ENCODE data around the gene CDK16. TPM values are rescaled to one million over a fixed set of nuclear protein-coding genes. Genes with fewer than 3 reads are reported as not detected.
"Not testable (repeated sequence)": the region's sequence is repeated elsewhere in the genome, so short reads cannot be mapped to it uniquely, and the experiment has no call there.

The CDK16 gene
- total RNA-seq, 1 experiment from 2014 or later, result 134 TPM

DNA sequence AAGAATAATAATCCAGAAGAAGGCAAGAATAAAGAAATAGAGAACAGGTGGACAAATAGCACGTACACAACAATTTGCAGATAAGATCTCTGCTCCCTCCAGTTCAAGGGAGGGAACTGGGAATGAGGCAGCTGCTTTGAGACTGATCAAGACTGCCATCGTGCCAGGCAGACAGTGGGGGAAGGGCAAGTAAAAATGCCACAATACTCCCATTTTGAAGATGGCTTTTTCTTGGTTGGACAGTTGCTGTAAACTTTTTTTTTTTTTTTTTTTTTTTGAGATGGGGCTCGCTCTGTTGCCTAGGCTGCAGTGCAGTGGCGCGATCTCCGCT is 31.5 kb downstream of the CDK16 start:
- Histone ChIP-seq H3K9me3 (ENCODE audit: control insufficient read depth, insufficient read depth, low read depth, low read length) (no peaks in the 10 kb centered on the region), H3K4me1 (ENCODE audit: control insufficient read depth, insufficient read depth, low read length) (no peaks in the 10 kb centered on the region), H3K4me3 (ENCODE audit: low read depth in 2 of 2, low read length in 2 of 2) (no peak overlapping the region), H3K27me3 (ENCODE audit: control insufficient read depth, insufficient read depth, low read length) (no peaks in the 10 kb centered on the region), H3K27ac (ENCODE audit: low read length) (no peak overlapping the region), H3K36me3 (ENCODE audit: control insufficient read depth, insufficient read depth, low read length) (no peaks in the 10 kb centered on the region)
- ATAC-seq, result no peak
- DNase-seq (ENCODE audit: low read depth, low spot score), result no peak
- TF ChIP-seq POLR2AphosphoS5 (IDR thresholded peaks at IDR 0.05; ENCODE audit: low read depth, low read length), result no peak
- TF ChIP-seq, protein P1, sequence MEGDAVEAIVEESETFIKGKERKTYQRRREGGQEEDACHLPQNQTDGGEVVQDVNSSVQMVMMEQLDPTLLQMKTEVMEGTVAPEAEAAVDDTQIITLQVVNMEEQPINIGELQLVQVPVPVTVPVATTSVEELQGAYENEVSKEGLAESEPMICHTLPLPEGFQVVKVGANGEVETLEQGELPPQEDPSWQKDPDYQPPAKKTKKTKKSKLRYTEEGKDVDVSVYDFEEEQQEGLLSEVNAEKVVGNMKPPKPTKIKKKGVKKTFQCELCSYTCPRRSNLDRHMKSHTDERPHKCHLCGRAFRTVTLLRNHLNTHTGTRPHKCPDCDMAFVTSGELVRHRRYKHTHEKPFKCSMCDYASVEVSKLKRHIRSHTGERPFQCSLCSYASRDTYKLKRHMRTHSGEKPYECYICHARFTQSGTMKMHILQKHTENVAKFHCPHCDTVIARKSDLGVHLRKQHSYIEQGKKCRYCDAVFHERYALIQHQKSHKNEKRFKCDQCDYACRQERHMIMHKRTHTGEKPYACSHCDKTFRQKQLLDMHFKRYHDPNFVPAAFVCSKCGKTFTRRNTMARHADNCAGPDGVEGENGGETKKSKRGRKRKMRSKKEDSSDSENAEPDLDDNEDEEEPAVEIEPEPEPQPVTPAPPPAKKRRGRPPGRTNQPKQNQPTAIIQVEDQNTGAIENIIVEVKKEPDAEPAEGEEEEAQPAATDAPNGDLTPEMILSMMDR (IDR thresholded peaks at IDR 0.05), result no peak
- no peak for TF ChIP-seq SIN3A (IDR thresholded peaks at IDR 0.05; ENCODE audit: borderline replicate concordance, insufficient read depth, low read depth, low read length)
- no peak for TF ChIP-seq REST (IDR thresholded peaks at IDR 0.05; ENCODE audit: insufficient read depth in 1 of 2, low read depth in 2 of 2, low read length in 1 of 2)
- no peak for TF ChIP-seq TCF7L2 (IDR thresholded peaks at IDR 0.05; ENCODE audit: low read depth, low read length)
- BruUV-seq (replicated peaks), result no TSS peak
- ChIA-PET CTCF (no interaction called here), POLR2A (no interaction called here)
- in situ Hi-C loops (cut with HindIII; ENCODE audit: low pct_unique_long_range_greater_than_20kb, low sequenced_read_pairs), result no loop called here
- intact Hi-C loops (cut with micrococcal nuclease; ENCODE audit: unreplicated experiment), result no loop called here

DNA sequence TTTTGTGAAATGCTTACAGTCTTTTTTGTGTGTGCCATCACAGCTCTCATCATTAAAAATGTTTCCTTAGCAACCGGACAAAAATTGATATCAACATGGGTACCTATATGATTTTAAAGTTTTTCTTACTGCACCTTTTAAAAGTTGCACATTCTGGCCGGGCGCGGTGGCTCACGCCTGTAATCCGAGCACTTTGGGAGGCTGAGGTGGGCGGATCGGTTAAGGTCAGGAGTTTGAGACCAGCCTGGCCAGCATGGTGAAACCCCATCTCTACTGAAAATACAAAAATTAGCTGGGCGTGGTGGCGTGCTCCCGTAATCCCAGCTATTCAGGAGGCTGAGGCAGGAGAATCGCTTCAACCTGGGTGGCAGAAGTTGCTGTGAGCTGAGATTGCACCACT is 39.1 kb downstream of the CDK16 start:
- H3K27ac ChIP-seq (ENCODE audit: low read length); CTCF ChIA-PET; BruUV-seq (replicated peaks); H3K9me3 ChIP-seq (ENCODE audit: control insufficient read depth, insufficient read depth, low read depth, low read length); intact Hi-C loops (cut with micrococcal nuclease; ENCODE audit: unreplicated experiment); H3K4me3 ChIP-seq (ENCODE audit: low read depth in 2 of 2, low read length in 2 of 2); DNase-seq (ENCODE audit: low read depth, low spot score); POLR2A ChIA-PET; H3K36me3 ChIP-seq (ENCODE audit: control insufficient read depth, insufficient read depth, low read length); in situ Hi-C loops (cut with HindIII; ENCODE audit: low pct_unique_long_range_greater_than_20kb, low sequenced_read_pairs); ATAC-seq; H3K4me1 ChIP-seq (ENCODE audit: control insufficient read depth, insufficient read depth, low read length); H3K27me3 ChIP-seq (ENCODE audit: control insufficient read depth, insufficient read depth, low read length): not testable (repeated sequence)

- Histone ChIP-seq H3K4me1 (ENCODE audit: control insufficient read depth, insufficient read depth, low read length) (no peaks in the 10 kb centered on the region), H3K27ac (ENCODE audit: low read length) (no peak overlapping the region), H3K27me3 (ENCODE audit: control insufficient read depth, insufficient read depth, low read length) (no peaks in the 10 kb centered on the region), H3K36me3 (ENCODE audit: control insufficient read depth, insufficient read depth, low read length) (no peaks in the 10 kb centered on the region), H3K9me3 (ENCODE audit: control insufficient read depth, insufficient read depth, low read depth, low read length) (no peaks in the 10 kb centered on the region), H3K4me3 (ENCODE audit: low read depth in 2 of 2, low read length in 2 of 2) (no peak overlapping the region)
- in situ Hi-C loops (cut with HindIII; ENCODE audit: low pct_unique_long_range_greater_than_20kb, low sequenced_read_pairs) (no loop called here), intact Hi-C loops (cut with micrococcal nuclease; ENCODE audit: unreplicated experiment) (no loop called here)
- POLR2A ChIA-PET, result no interaction called here
- no peak for DNase-seq (ENCODE audit: low read depth, low spot score)
- CTCF ChIA-PET, result no interaction called here
- no peak for ATAC-seq
- no TSS peak for BruUV-seq (replicated peaks)
- TF ChIP-seq, protein P1 (IDR thresholded peaks at IDR 0.05), result no peak
Observed at GRCh38 chrX:47264483-47265173, 46.1 kb downstream of the CDK16 start.

Data from Panc1 (cell line).